DND-41 (cell line): ENCODE data around the gene C1orf198.

Experiments
- EZH2 ChIP-seq: IDR thresholded peaks from 3 replicates; pipeline ENCODE4 v1.6.1; 2012; ENCODE audit warnings: borderline replicate concordance, low read depth, mild to moderate bottlenecking, moderate library complexity, low read length, inconsistent platforms; ENCODE audit not compliant: severe bottlenecking
- TF ChIP-seq, protein P1 (sequence below): IDR thresholded peaks from 2 replicates; pipeline ENCODE4 v1.5.1; 2012; ENCODE audit warnings: borderline replicate concordance, low read length, moderate library complexity, mild to moderate bottlenecking; ENCODE audit not compliant: poor library complexity, severe bottlenecking; ENCODE audit errors: extremely low read depth

DNA sequence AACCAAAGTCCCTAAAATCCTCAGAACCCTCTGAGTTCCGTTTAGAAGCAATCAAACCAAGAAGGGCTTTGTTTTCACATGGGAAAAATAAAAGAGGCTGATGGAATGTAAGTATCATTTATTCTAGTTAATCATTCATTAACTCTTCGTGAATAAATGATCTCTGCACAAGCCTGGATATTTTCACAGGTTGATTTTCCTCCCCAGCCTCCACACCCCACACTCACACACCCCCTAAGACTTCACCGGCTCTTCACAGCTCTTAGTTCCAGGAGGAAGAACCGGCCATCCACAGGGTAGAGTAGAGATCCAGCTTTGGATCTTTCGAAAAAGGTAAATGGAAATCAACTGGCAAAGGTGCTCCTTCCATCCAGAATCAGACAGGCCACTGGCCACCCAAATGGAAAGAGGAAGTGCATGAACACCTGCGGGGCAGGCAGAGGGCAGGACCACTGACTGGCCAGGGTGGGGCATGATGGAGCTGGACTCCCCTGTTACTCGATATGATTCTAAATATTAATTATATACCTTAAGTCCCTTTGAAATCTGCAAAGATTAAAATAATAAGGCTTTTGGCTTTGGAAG lies 10.0 kb downstream of the C1orf198 start:
- TF ChIP-seq, protein P1, sequence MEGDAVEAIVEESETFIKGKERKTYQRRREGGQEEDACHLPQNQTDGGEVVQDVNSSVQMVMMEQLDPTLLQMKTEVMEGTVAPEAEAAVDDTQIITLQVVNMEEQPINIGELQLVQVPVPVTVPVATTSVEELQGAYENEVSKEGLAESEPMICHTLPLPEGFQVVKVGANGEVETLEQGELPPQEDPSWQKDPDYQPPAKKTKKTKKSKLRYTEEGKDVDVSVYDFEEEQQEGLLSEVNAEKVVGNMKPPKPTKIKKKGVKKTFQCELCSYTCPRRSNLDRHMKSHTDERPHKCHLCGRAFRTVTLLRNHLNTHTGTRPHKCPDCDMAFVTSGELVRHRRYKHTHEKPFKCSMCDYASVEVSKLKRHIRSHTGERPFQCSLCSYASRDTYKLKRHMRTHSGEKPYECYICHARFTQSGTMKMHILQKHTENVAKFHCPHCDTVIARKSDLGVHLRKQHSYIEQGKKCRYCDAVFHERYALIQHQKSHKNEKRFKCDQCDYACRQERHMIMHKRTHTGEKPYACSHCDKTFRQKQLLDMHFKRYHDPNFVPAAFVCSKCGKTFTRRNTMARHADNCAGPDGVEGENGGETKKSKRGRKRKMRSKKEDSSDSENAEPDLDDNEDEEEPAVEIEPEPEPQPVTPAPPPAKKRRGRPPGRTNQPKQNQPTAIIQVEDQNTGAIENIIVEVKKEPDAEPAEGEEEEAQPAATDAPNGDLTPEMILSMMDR: no peak
- no peak for TF ChIP-seq EZH2
